PFSK-1 (cell line): Measurements from ENCODE around the gene LIMS2.

Source experiments
- FOXP2 ChIP-seq: optimal IDR thresholded peaks from 2 replicates; pipeline ENCODE3; 2011; ENCODE audit warnings: borderline replicate concordance, control low read depth, inconsistent platforms; ENCODE audit not compliant: insufficient read depth; ENCODE audit errors: extremely low read length, extremely low read depth
- POLR2AphosphoS5 ChIP-seq: IDR thresholded peaks from 2 replicates; pipeline ENCODE4 v1.6.1; 2012; ENCODE audit warnings: low read depth, mild to moderate bottlenecking, control low read depth, low read length, moderate library complexity
- SIN3A ChIP-seq: IDR thresholded peaks from 2 replicates; pipeline ENCODE4 v1.6.1; 2012; ENCODE audit warnings: mild to moderate bottlenecking, low read length, moderate library complexity, borderline replicate concordance; ENCODE audit not compliant: insufficient read depth
- TAF1 ChIP-seq: IDR thresholded peaks from 2 replicates; pipeline ENCODE4 v1.6.1; 2012; ENCODE audit warnings: low read length, control low read depth, borderline replicate concordance; ENCODE audit not compliant: insufficient read depth
- TF ChIP-seq, protein P1 (sequence below), 2 experiments: IDR thresholded peaks; 2 replicates each; pipeline versions ENCODE4 v1.6.1 to v1.8.0; 2011 to 2012; ENCODE audit warnings: low read depth in 2 of 2, low read length in 2 of 2, control low read depth in 1 of 2, inconsistent platforms in 1 of 2, mild to moderate bottlenecking in 1 of 2, moderate library complexity in 1 of 2; ENCODE audit not compliant: insufficient read depth in 1 of 2

DNA sequence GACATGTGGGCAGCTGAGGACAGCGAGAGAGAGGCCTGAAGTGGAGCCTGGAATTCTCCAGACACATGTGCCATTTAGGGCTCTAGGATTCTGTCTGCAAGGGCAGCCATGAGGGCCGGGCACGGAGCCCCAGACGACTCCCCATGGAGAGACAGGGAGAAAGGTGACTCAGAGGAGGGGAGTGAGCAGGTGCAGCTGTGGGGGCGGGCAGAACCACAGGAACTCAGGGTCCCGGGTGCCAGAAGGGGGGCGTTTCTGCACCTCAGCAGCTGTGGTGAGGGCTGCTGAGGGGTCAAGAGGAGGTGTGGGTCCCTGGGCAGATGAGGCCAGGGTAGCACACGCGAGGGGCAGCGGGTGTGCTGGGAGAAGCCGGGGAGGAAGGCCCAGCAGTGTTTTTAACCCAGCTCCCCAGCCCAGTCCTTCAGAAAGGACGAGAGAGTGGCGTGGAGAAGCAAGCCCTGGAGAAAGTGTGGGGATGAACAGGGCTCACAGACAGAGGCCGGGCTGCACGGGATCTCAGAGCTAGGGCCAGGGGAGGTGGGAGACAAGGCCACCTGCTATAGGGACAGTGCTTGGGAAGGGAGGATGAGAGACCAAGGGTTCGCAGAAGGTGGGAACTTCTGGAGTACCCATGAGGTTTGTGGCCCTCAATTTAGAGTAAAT is 21.8 kb downstream of the LIMS2 start:
- TF ChIP-seq POLR2AphosphoS5: no peak
- TF ChIP-seq, protein P1, sequence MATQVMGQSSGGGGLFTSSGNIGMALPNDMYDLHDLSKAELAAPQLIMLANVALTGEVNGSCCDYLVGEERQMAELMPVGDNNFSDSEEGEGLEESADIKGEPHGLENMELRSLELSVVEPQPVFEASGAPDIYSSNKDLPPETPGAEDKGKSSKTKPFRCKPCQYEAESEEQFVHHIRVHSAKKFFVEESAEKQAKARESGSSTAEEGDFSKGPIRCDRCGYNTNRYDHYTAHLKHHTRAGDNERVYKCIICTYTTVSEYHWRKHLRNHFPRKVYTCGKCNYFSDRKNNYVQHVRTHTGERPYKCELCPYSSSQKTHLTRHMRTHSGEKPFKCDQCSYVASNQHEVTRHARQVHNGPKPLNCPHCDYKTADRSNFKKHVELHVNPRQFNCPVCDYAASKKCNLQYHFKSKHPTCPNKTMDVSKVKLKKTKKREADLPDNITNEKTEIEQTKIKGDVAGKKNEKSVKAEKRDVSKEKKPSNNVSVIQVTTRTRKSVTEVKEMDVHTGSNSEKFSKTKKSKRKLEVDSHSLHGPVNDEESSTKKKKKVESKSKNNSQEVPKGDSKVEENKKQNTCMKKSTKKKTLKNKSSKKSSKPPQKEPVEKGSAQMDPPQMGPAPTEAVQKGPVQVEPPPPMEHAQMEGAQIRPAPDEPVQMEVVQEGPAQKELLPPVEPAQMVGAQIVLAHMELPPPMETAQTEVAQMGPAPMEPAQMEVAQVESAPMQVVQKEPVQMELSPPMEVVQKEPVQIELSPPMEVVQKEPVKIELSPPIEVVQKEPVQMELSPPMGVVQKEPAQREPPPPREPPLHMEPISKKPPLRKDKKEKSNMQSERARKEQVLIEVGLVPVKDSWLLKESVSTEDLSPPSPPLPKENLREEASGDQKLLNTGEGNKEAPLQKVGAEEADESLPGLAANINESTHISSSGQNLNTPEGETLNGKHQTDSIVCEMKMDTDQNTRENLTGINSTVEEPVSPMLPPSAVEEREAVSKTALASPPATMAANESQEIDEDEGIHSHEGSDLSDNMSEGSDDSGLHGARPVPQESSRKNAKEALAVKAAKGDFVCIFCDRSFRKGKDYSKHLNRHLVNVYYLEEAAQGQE (IDR thresholded peaks at IDR 0.05; ENCODE audit: insufficient read depth in 1 of 2, low read depth in 2 of 2, low read length in 2 of 2): no peak
- TF ChIP-seq SIN3A: no peak
- no peak for TF ChIP-seq TAF1
- no peak for TF ChIP-seq FOXP2
